ENCODE measurements around the gene SEMA5B. TPM values are rescaled to one million over a fixed set of nuclear protein-coding genes. Genes with fewer than 3 reads are reported as not detected.

Gene SEMA5B
- total RNA-seq, 1 experiment from 2014 or later: not detected

DNA sequence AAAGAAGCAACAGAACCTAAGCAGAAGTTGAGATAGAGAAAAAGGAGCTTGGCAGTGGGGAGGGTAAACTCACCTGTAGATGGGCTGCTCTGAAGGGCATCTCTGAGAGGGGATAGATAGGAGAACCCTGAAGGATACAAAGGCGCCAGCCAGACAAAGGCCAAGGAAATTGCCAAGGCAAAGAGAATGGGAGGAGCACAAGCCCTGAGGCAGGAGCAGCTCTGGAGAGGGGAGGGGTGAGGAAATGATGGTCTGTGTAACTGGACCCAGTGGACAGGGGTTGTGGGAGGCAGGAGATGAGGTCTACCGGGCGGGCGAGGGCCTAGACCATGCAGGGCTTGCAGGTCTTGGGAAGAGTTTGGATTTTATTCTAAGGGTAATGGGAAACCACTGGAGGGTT is 36.9 kb upstream of the SEMA5B start:
- peaks cover 25% of the 10 kb centered on the region for H3K79me2 ChIP-seq (ENCODE audit: low read depth)
- POLR2A ChIA-PET (ENCODE audit: unreplicated experiment): interaction anchor here (0.6 kb wide), 1 partner anchor 32 kb away, joined by 3 read pairs; no protein-coding TSS in a partner anchor
- H3K27ac ChIP-seq: no peak overlapping the region
- no peaks in the 10 kb centered on the region for H3K9me3 ChIP-seq (ENCODE audit: insufficient read depth, low read depth)
- intact Hi-C loops (cut with micrococcal nuclease; ENCODE audit: unreplicated experiment): no loop called here
- no peak overlapping the region for H2AFZ ChIP-seq
- no peaks in the 10 kb centered on the region for H3K36me3 ChIP-seq (ENCODE audit: low read depth)
- peaks cover 4% of the 10 kb centered on the region; the same call in 1 of the 2 replicates for H3F3A ChIP-seq (ENCODE audit: insufficient read depth, low read depth)
- no TSS peak for BruUV-seq (replicated peaks)
- no peaks in the 10 kb centered on the region; the same call in 1 of the 2 replicates for H4K20me1 ChIP-seq (ENCODE audit: insufficient read depth)
- H3K9me2 ChIP-seq (ENCODE audit: insufficient read depth): no peaks in the 10 kb centered on the region
- TF ChIP-seq, protein P1, sequence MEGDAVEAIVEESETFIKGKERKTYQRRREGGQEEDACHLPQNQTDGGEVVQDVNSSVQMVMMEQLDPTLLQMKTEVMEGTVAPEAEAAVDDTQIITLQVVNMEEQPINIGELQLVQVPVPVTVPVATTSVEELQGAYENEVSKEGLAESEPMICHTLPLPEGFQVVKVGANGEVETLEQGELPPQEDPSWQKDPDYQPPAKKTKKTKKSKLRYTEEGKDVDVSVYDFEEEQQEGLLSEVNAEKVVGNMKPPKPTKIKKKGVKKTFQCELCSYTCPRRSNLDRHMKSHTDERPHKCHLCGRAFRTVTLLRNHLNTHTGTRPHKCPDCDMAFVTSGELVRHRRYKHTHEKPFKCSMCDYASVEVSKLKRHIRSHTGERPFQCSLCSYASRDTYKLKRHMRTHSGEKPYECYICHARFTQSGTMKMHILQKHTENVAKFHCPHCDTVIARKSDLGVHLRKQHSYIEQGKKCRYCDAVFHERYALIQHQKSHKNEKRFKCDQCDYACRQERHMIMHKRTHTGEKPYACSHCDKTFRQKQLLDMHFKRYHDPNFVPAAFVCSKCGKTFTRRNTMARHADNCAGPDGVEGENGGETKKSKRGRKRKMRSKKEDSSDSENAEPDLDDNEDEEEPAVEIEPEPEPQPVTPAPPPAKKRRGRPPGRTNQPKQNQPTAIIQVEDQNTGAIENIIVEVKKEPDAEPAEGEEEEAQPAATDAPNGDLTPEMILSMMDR (conservative IDR thresholded peaks at IDR 0.05): no peak
- TF ChIP-seq EZH2 (IDR thresholded peaks at IDR 0.05; ENCODE audit: low read depth): no peak
- H3K4me1 ChIP-seq (replicated peaks; ENCODE audit: insufficient read depth): peaks cover 17% of the 10 kb centered on the region
- no peak for DNase-seq
- CTCF ChIA-PET: no interaction called here
- no peak overlapping the region for H3K4me3 ChIP-seq
- peaks cover 14% of the 10 kb centered on the region; the same call in 1 of the 2 replicates for H3K27me3 ChIP-seq (ENCODE audit: insufficient read depth, low read depth)
- H3K4me2 ChIP-seq: no peak overlapping the region

DNA sequence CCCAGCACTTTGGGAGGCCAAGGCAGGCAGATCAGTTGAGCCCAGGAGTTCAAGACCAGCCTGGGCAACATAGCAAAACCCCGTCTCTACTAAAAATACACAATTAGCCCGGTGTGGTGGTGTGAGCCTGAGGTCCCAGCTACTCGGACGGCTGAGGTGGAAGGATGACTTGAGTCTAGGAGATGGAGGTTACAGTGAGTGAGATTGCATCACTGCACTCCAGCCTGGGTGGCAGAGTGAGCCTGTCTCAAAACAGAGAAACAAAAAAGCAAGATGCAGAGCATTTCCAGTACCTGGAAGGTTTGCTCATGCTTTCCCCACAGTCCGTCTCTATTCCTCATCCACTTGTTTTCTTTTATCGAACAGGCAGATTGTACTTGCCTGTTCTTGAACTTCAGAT is 35.5 kb upstream of the SEMA5B start:
- intact Hi-C loops (cut with micrococcal nuclease; ENCODE audit: unreplicated experiment): no loop called here
- ChIA-PET CTCF (no interaction called here), POLR2A (ENCODE audit: unreplicated experiment) (no interaction called here)
- Histone ChIP-seq H3K9me3 (ENCODE audit: insufficient read depth, low read depth) (no peaks in the 10 kb centered on the region), H3K4me2 (no peak overlapping the region), H3K36me3 (ENCODE audit: low read depth) (no peaks in the 10 kb centered on the region), H3K4me1 (replicated peaks; ENCODE audit: insufficient read depth) (peaks cover 6% of the 10 kb centered on the region), H3K79me2 (ENCODE audit: low read depth) (peaks cover 10% of the 10 kb centered on the region), H3K9me2 (ENCODE audit: insufficient read depth) (no peaks in the 10 kb centered on the region; the same call in 1 of the 2 replicates), H3F3A (ENCODE audit: insufficient read depth, low read depth) (peaks cover 4% of the 10 kb centered on the region; the same call in 1 of the 2 replicates), H3K27ac (no peak overlapping the region), H4K20me1 (ENCODE audit: insufficient read depth) (no peaks in the 10 kb centered on the region), H3K27me3 (ENCODE audit: insufficient read depth, low read depth) (peaks cover 14% of the 10 kb centered on the region; the same call in 1 of the 2 replicates), H3K4me3 (no peak overlapping the region), H2AFZ (no peak overlapping the region)
- TF ChIP-seq, protein P1 (conservative IDR thresholded peaks at IDR 0.05): no peak
- TF ChIP-seq EZH2 (IDR thresholded peaks at IDR 0.05; ENCODE audit: low read depth): no peak
- no TSS peak for BruUV-seq (replicated peaks)
- no peak for DNase-seq

DNA sequence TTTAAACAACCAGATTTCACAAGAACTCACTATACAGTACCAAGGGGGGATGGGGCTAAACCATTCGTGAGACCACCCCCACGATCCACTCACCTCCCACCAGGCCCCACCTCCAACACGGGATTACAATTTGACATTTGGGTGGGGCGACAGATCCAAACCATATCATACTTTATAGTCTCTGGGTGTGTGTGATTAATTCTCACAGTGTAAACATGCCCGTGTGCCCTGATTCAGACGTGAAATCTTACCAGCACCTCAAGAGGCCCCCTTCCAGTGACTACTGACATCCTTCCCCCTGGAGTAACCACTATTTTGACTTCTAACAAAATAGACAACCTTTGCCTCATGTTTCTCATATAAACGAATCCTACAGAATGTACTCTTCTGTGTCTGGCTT is 34.3 kb upstream of the SEMA5B start:
- no peaks in the 10 kb centered on the region for H3K79me2 ChIP-seq (ENCODE audit: low read depth)
- H3K27me3 ChIP-seq (ENCODE audit: insufficient read depth, low read depth): peaks cover 14% of the 10 kb centered on the region; the same call in 1 of the 2 replicates
- no peaks in the 10 kb centered on the region for H3K9me3 ChIP-seq (ENCODE audit: insufficient read depth, low read depth)
- H3K4me2 ChIP-seq: no peak overlapping the region
- POLR2A ChIA-PET (ENCODE audit: unreplicated experiment): no interaction called here
- H4K20me1 ChIP-seq (ENCODE audit: insufficient read depth): no peaks in the 10 kb centered on the region
- TF ChIP-seq EZH2 (IDR thresholded peaks at IDR 0.05; ENCODE audit: low read depth): no peak
- TF ChIP-seq, protein P1 (conservative IDR thresholded peaks at IDR 0.05): no peak
- H2AFZ ChIP-seq: no peak overlapping the region
- H3K36me3 ChIP-seq (ENCODE audit: low read depth): no peaks in the 10 kb centered on the region
- 0 out of 2 replicates have a peak, but pooled peaks cover 5% of the 10 kb centered on the region for H3K4me1 ChIP-seq (replicated peaks; ENCODE audit: insufficient read depth)
- no peaks in the 10 kb centered on the region; the same call in 1 of the 2 replicates for H3K9me2 ChIP-seq (ENCODE audit: insufficient read depth)
- DNase-seq: no peak
- CTCF ChIA-PET: no interaction called here
- H3F3A ChIP-seq (ENCODE audit: insufficient read depth, low read depth): peaks cover 4% of the 10 kb centered on the region; the same call in 1 of the 2 replicates
- H3K4me3 ChIP-seq: no peak overlapping the region
- BruUV-seq (replicated peaks): no TSS peak
- intact Hi-C loops (cut with micrococcal nuclease; ENCODE audit: unreplicated experiment): no loop called here
- H3K27ac ChIP-seq: no peak overlapping the region

Data from PC-9 (cell line).